Measurements from ENCODE around the gene ATOX1. TPM values are rescaled to one million over a fixed set of nuclear protein-coding genes. Genes with fewer than 3 reads are reported as not detected.
A peak's percentile ranks its signal among the peaks of the same experiment; 100 is the strongest.

ATOX1 gene
- total and polyA plus RNA-seq, 9 of the 15 experiments (the other 6 are each of a cell fraction or from before 2014, with no cell fraction given): 59.2 to 318 (median 86.2) TPM

- TF ChIP-seq PBX2 (CRISPR knock-in tag; IDR thresholded peaks at IDR 0.05; ENCODE audit: low read depth): no peak
- TF ChIP-seq PBX2 (tag; conservative IDR thresholded peaks at IDR 0.05; ENCODE audit: low read depth): no peak
- TF ChIP-seq FOXO4 (CRISPR knock-in tag; IDR thresholded peaks at IDR 0.05): no peak
- TF ChIP-seq ARID1B (IDR thresholded peaks at IDR 0.05): peak; percentile 52; the same call in 1 of the 2 replicates
- no peak for TF ChIP-seq CHD2 (IDR thresholded peaks at IDR 0.05; ENCODE audit: low read depth, low read length)
- TF ChIP-seq YBX1 (IDR thresholded peaks at IDR 0.05): no peak
- 0 out of 2 replicates have a peak, but pooled peaks have one; percentile 32 for TF ChIP-seq CREB3 (tag; conservative IDR thresholded peaks at IDR 0.05; ENCODE audit: low read depth)
- no peak for TF ChIP-seq CSDE1 (IDR thresholded peaks at IDR 0.05)
- no peak for TF ChIP-seq FOXM1 (IDR thresholded peaks at IDR 0.05; ENCODE audit: low read depth)
- peak; percentile 90 for TF ChIP-seq FOXM1 (CRISPR knock-in tag; IDR thresholded peaks at IDR 0.05; ENCODE audit: low read depth)
- TF ChIP-seq USF1 (CRISPR knock-in tag; IDR thresholded peaks at IDR 0.05): peak; percentile 57
- TF ChIP-seq RBM25 (IDR thresholded peaks at IDR 0.05; ENCODE audit: low read depth, low read length, severe bottlenecking): no peak
- no peak for TF ChIP-seq TEAD2 (tag; IDR thresholded peaks at IDR 0.05)
- peak; percentile 37; the same call in 1 of the 2 replicates for TF ChIP-seq LCOR (CRISPR knock-in tag; IDR thresholded peaks at IDR 0.05)
- TF ChIP-seq PHF21A (IDR thresholded peaks at IDR 0.05; ENCODE audit: borderline replicate concordance, low read depth): no peak
- TF ChIP-seq RBM15 (IDR thresholded peaks at IDR 0.05; ENCODE audit: insufficient read depth, low read length): no peak
- peak in 2 of 3 experiments; percentile 34 to 55; a peak in 4 of 6 replicates for TF ChIP-seq CTCF (IDR thresholded peaks at IDR 0.05 in 2 of 3, conservative IDR thresholded peaks at IDR 0.05 in 1 of 3; ENCODE audit: insufficient read depth in 2 of 3, low read depth in 1 of 3, low read length in 3 of 3)
Observed at GRCh38 chr5:151770383-151771258, 12.2 kb upstream of the ATOX1 start (continued).
